ENCODE measurements around the gene SH3BP2.

Gene SH3BP2
- 72.7 to 214 (median 127) reads per million in 9 experiments for total RNA-seq

DNA sequence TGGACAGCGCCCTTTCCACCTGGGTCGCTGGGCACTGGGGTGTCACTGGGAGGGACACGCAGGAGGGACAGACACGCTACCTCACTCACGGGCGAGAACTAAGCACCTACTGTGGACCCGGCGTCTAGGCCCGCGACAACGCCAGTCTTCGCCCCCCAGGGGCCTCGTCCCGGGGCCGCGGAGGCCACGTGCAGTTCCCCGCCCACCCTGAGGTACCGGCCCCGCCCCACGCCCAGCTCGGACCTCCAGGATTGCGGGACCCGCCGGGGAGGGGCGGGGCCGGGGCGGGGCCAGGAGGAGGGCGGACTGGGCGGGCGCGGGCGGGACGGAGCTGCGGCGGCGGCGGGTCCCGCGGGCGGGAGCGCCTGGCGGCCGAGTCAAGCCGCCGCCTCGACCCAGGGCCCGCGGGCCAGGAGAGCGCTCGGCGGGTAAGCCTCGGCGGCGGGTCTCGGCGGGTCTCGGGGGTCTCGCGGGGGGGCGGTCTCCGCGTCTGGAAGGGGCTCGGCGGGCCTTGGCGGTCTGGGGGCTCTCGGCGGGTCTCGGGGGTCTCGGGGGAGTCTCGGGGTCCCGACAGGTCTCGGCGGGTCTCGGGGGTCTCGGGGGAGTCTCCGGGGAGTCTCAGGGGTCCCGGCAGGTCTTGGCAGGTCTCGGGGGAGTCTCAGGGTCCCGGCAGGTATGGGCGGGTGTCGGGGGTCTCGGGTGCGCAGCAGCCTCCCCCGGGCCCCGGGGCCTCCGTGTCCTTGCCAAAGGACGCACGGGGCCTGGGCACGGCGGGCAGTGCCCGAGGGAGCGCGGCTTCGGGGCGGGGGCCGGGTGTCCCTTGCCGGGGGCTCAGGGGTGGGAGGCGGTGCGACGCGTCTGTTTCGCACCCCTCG, at the start of gene SH3BP2:
Gene SH3BP2 (plus strand): TSS at position 375 of the 875 bp plus-strand sequence. CDS start 27,533 bp downstream, outside the sequence.
- ATAC-seq (replicated peaks) (peak; percentile 71), DNase-seq (no peak)
- Mint-ChIP-seq H3K27ac (peak within 1 kb of the TSS; percentile 71 to 79), H3K36me3 (ENCODE audit: insufficient read depth) (no peaks in the 10 kb centered on the region), H3K4me3 (peak within 1 kb of the TSS; percentile 80 to 81), H3K27me3 (no peaks in the 10 kb centered on the region), H3K9me3 (no peaks in the 10 kb centered on the region), H3K4me1 (ENCODE audit: low read depth in 2 of 2) (peaks cover 17 to 33% of the 10 kb centered on the region in 2 donors)

- Mint-ChIP-seq H3K4me1 (ENCODE audit: low read depth in 2 of 2) (peaks cover 26 to 30% of the 10 kb centered on the region in 2 donors), H3K27me3 (no peaks in the 10 kb centered on the region), H3K36me3 (ENCODE audit: insufficient read depth) (peaks cover 56% of the 10 kb centered on the region), H3K4me3 (no peak overlapping the region), H3K9me3 (no peaks in the 10 kb centered on the region), H3K27ac (peak overlapping the region; percentile 98)
- DNase-seq (no peak), ATAC-seq (replicated peaks) (no peak)
These were observed 49.1 kb upstream of the SH3BP2 start for GRCh38 chr4:2743518-2744445.

DNA sequence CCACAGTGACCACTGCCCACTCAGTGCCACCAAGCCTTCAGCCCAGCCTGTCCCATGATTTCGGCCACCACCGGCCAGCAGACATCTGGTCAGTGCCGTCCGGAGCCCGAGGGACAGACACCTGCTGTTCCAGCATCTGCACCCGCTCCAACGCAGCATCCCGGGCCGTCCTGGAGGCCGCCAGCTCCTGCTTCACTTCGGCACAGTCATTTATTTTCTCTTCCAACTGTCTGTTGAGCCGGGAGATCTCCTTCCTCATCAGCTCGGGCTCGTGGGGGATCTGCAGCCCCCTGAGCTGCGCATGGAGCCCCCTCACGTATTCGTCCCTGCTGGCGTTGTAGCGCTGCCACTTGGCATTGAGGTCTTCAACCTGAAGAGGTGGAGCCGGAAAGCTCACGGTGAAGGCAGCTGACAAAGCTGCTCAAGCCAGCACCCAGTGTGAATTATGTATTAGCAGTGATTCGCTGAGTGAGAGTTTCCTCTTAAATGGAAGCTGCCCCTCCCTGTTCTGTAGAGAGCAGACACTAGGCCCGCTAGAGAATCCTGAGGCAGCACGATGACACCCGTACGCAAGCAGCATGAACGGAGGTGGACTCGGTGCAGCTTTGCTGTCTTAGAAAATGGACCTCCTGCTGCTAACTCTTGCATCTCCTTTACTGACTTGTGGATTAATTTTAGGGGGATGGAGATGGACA, 48.2 kb upstream of the SH3BP2 start:
- peak overlapping the region; percentile 98 for H3K27ac Mint-ChIP-seq
- H3K4me1 Mint-ChIP-seq (ENCODE audit: low read depth in 2 of 2), result peaks cover 26 to 30% of the 10 kb centered on the region in 2 donors
- peaks cover 56% of the 10 kb centered on the region for H3K36me3 Mint-ChIP-seq (ENCODE audit: insufficient read depth)
- DNase-seq (no peak), ATAC-seq (replicated peaks) (no peak)
- H3K27me3 Mint-ChIP-seq, result no peaks in the 10 kb centered on the region
- no peaks in the 10 kb centered on the region for H3K9me3 Mint-ChIP-seq
- no peak overlapping the region for H3K4me3 Mint-ChIP-seq

- no peak for ATAC-seq (replicated peaks)
- Mint-ChIP-seq H3K36me3 (ENCODE audit: insufficient read depth) (peaks cover 58% of the 10 kb centered on the region), H3K9me3 (no peaks in the 10 kb centered on the region), H3K27ac (peak overlapping the region; percentile 98), H3K4me1 (ENCODE audit: low read depth in 2 of 2) (peaks cover 26 to 27% of the 10 kb centered on the region in 2 donors), H3K27me3 (no peaks in the 10 kb centered on the region), H3K4me3 (peak overlapping the region; percentile 6 to 67)
- no peak for DNase-seq
These were observed 47.4 kb upstream of the SH3BP2 start for GRCh38 chr4:2745516-2745915.

- H3K27ac Mint-ChIP-seq, result peak overlapping the region; percentile 98
- DNase-seq, result peak; percentile 77 to 83 (median 80)
These were observed 46.7 kb upstream of the SH3BP2 start for GRCh38 chr4:2745981-2746806.

GRCh38 chr4:2746891-2747695, 45.8 kb upstream of the SH3BP2 start:
- Mint-ChIP-seq H3K4me1 (ENCODE audit: low read depth in 2 of 2) (peaks cover 27 to 30% of the 10 kb centered on the region in 2 donors), H3K36me3 (ENCODE audit: insufficient read depth) (peaks cover 62% of the 10 kb centered on the region), H3K4me3 (peak overlapping the region; percentile 67 to 69), H3K9me3 (no peaks in the 10 kb centered on the region), H3K27me3 (no peaks in the 10 kb centered on the region), H3K27ac (peak overlapping the region; percentile 98)
- DNase-seq (no peak), ATAC-seq (replicated peaks) (no peak)

More at GRCh38 chr4:2745981-2746806, 46.7 kb upstream of the SH3BP2 start:
- peak; percentile 95 for ATAC-seq (replicated peaks)
- Mint-ChIP-seq H3K9me3 (no peaks in the 10 kb centered on the region), H3K4me1 (ENCODE audit: low read depth in 2 of 2) (peaks cover 26 to 27% of the 10 kb centered on the region in 2 donors), H3K36me3 (ENCODE audit: insufficient read depth) (peaks cover 62% of the 10 kb centered on the region), H3K4me3 (peak overlapping the region; percentile 67 to 69), H3K27me3 (no peaks in the 10 kb centered on the region)

- H3K4me3 Mint-ChIP-seq, result no peak overlapping the region
- H3K4me1 Mint-ChIP-seq (ENCODE audit: low read depth in 2 of 2), result peaks cover 35 to 44% of the 10 kb centered on the region in 2 donors
- ATAC-seq (replicated peaks) (no peak), DNase-seq (no peak)
- H3K27ac Mint-ChIP-seq, result no peak overlapping the region
- H3K27me3 Mint-ChIP-seq, result no peaks in the 10 kb centered on the region
- H3K9me3 Mint-ChIP-seq, result no peaks in the 10 kb centered on the region
- H3K36me3 Mint-ChIP-seq (ENCODE audit: insufficient read depth), result peaks cover 42% of the 10 kb centered on the region
These were observed 41.9 kb upstream of the SH3BP2 start for GRCh38 chr4:2750719-2751605.

GRCh38 chr4:2753436-2753835, 39.4 kb upstream of the SH3BP2 start:
- H3K4me1 Mint-ChIP-seq (ENCODE audit: low read depth in 2 of 2), result peaks cover 21 to 25% of the 10 kb centered on the region in 2 donors
- peaks cover 21% of the 10 kb centered on the region for H3K36me3 Mint-ChIP-seq (ENCODE audit: insufficient read depth)
- no peak overlapping the region for H3K4me3 Mint-ChIP-seq
- peak overlapping the region; percentile 6 to 26 for H3K27ac Mint-ChIP-seq
- H3K9me3 Mint-ChIP-seq, result no peaks in the 10 kb centered on the region
- DNase-seq, result no peak
- ATAC-seq (replicated peaks), result no peak
- H3K27me3 Mint-ChIP-seq, result no peaks in the 10 kb centered on the region

- peak overlapping the region; percentile 76 to 80 for H3K4me3 Mint-ChIP-seq
- DNase-seq, result no peak
- no peak for ATAC-seq (replicated peaks)
- H3K36me3 Mint-ChIP-seq (ENCODE audit: insufficient read depth), result peaks cover 20% of the 10 kb centered on the region
- peak overlapping the region; percentile 20 to 86 for H3K27ac Mint-ChIP-seq
- no peaks in the 10 kb centered on the region for H3K9me3 Mint-ChIP-seq
- H3K27me3 Mint-ChIP-seq, result no peaks in the 10 kb centered on the region
- H3K4me1 Mint-ChIP-seq (ENCODE audit: low read depth in 2 of 2), result peaks cover 21 to 25% of the 10 kb centered on the region in 2 donors
These were observed 37.8 kb upstream of the SH3BP2 start for GRCh38 chr4:2754848-2755819.

Measured in effector memory CD8-positive, alpha-beta T cell (primary cell).